Measurements from ENCODE around the gene DNAJC17.

DNAJC17 gene

GRCh38 chr15:40850576-40851112, 43.4 kb upstream of the DNAJC17 start:
- DNase-seq (ENCODE audit: low read depth) = no peak
- no peak overlapping the region for H3K4me3 ChIP-seq (ENCODE audit: low read length)
- TF ChIP-seq, protein P1, sequence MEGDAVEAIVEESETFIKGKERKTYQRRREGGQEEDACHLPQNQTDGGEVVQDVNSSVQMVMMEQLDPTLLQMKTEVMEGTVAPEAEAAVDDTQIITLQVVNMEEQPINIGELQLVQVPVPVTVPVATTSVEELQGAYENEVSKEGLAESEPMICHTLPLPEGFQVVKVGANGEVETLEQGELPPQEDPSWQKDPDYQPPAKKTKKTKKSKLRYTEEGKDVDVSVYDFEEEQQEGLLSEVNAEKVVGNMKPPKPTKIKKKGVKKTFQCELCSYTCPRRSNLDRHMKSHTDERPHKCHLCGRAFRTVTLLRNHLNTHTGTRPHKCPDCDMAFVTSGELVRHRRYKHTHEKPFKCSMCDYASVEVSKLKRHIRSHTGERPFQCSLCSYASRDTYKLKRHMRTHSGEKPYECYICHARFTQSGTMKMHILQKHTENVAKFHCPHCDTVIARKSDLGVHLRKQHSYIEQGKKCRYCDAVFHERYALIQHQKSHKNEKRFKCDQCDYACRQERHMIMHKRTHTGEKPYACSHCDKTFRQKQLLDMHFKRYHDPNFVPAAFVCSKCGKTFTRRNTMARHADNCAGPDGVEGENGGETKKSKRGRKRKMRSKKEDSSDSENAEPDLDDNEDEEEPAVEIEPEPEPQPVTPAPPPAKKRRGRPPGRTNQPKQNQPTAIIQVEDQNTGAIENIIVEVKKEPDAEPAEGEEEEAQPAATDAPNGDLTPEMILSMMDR (IDR thresholded peaks at IDR 0.05; ENCODE audit: insufficient read depth, low read depth, low read length, missing control alignments) = no peak

GRCh38 chr15:40847223-40847961, 40.1 kb upstream of the DNAJC17 start:
- peak overlapping the region; percentile 65 for H3K4me3 ChIP-seq (ENCODE audit: low read length)
- peak; percentile 82 for DNase-seq (ENCODE audit: low read depth)
- TF ChIP-seq, protein P1 (IDR thresholded peaks at IDR 0.05; ENCODE audit: insufficient read depth, low read depth, low read length, missing control alignments) = peak; percentile 39

GRCh38 chr15:40846841-40847222, 39.6 kb upstream of the DNAJC17 start:
- DNase-seq (ENCODE audit: low read depth) = peak; percentile 42
- TF ChIP-seq, protein P1 (IDR thresholded peaks at IDR 0.05; ENCODE audit: insufficient read depth, low read depth, low read length, missing control alignments) = no peak
- peak overlapping the region; percentile 65 for H3K4me3 ChIP-seq (ENCODE audit: low read length)

DNA sequence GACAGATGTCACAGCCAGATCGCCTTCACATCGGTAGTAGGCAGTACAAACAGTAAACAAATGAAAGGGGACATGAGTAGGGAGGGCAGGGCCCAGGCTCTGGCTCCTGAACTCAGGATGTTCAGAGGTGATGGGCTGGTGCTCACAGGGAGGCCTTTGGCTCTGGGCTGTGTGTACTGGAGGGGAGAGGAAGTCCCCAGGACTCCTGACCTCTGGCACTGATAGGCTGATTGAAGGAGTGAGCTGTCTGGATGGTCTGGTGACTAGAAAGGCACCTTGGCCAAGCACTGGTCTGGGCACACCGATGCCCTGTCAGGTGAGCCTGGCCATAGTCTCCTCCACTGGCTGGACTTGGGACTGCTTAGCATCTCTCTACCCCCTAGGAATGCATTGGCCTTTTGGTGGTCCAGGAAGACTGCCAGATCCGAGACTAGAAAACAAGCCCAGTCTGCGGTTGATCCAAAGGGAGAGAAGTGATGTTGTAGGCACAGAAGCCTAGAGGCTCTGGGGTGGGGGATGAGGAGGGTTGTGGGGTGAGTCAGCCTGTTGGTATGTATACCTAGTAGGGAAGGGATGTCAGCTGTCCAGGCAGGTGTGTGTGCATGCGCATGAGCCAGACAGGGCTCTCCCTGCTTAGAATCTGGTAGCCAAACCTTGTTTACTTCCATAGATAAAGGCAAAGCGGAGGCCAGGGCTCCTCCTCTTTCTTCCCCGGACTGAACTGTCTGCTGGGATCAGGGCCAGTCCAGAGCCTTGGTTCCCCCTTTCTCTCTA, 38.4 kb upstream of the DNAJC17 start:
- TF ChIP-seq, protein P1 (IDR thresholded peaks at IDR 0.05; ENCODE audit: insufficient read depth, low read depth, low read length, missing control alignments) = no peak
- DNase-seq (ENCODE audit: low read depth) = peak; percentile 98
- peak overlapping the region; percentile 65 for H3K4me3 ChIP-seq (ENCODE audit: low read length)

- TF ChIP-seq, protein P1 (IDR thresholded peaks at IDR 0.05; ENCODE audit: insufficient read depth, low read depth, low read length, missing control alignments) = no peak
- peak overlapping the region; percentile 65 for H3K4me3 ChIP-seq (ENCODE audit: low read length)
- DNase-seq (ENCODE audit: low read depth) = peak; percentile 68
Measured at GRCh38 chr15:40845036-40845435, 37.8 kb upstream of the DNAJC17 start.

DNA sequence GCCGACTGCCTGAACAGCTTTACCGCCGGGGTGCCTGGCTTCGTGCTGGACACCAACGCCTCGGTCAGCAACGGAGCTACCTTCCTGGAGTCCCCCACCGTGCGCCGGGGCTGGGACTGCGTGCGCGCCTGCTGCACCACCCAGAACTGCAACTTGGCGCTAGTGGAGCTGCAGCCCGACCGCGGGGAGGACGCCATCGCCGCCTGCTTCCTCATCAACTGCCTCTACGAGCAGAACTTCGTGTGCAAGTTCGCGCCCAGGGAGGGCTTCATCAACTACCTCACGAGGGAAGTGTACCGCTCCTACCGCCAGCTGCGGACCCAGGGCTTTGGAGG, 37.4 kb upstream of the DNAJC17 start:
- H3K4me3 ChIP-seq (ENCODE audit: low read length) = peak overlapping the region; percentile 65
- TF ChIP-seq, protein P1 (IDR thresholded peaks at IDR 0.05; ENCODE audit: insufficient read depth, low read depth, low read length, missing control alignments) = no peak
- peak; percentile 57 for DNase-seq (ENCODE audit: low read depth)
